Fibroblast of lung (primary cell): Measurements from ENCODE around the gene PTPRA.

Source experiments
- EZH2 ChIP-seq: IDR thresholded peaks from 2 replicates; pipeline ENCODE4 v1.5.1; 2012; ENCODE audit warnings: low read length, control low read depth, mild to moderate bottlenecking; ENCODE audit errors: missing control alignments
- TF ChIP-seq, protein P1 (sequence below), 2 donors: IDR thresholded peaks in 1 of 2; conservative IDR thresholded peaks in 1 of 2; 1 replicate in 1 of 2; 2 replicates in 1 of 2; pipeline ENCODE4 v1.5.1; 2011 to 2012; ENCODE audit warnings: low read length in 2 of 2, control low read depth in 1 of 2, inconsistent platforms in 1 of 2, low read depth in 1 of 2, mild to moderate bottlenecking in 1 of 2

DNA sequence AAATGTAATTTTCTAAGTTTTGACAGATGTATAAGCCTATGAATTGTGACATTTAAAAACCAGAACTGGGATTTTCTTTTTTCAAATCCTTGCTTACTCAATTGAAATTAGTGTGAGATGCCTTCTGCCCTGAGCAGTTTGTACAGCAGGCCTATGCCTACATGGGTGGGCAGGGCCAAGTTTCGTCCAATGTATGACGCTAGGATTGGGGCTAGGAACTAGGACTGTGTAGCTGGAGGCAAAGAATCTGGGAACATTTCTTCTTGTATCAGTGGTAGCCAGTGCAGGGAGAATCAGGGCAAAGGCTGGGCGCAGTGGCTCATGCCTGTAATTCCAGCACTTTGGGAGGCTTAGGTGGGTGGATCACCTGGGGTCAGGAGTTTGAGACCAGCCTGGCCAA, 3.9 kb upstream of the PTPRA start:
- TF ChIP-seq, protein P1, sequence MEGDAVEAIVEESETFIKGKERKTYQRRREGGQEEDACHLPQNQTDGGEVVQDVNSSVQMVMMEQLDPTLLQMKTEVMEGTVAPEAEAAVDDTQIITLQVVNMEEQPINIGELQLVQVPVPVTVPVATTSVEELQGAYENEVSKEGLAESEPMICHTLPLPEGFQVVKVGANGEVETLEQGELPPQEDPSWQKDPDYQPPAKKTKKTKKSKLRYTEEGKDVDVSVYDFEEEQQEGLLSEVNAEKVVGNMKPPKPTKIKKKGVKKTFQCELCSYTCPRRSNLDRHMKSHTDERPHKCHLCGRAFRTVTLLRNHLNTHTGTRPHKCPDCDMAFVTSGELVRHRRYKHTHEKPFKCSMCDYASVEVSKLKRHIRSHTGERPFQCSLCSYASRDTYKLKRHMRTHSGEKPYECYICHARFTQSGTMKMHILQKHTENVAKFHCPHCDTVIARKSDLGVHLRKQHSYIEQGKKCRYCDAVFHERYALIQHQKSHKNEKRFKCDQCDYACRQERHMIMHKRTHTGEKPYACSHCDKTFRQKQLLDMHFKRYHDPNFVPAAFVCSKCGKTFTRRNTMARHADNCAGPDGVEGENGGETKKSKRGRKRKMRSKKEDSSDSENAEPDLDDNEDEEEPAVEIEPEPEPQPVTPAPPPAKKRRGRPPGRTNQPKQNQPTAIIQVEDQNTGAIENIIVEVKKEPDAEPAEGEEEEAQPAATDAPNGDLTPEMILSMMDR (conservative IDR thresholded peaks at IDR 0.05 in 1 of 2, IDR thresholded peaks at IDR 0.05 in 1 of 2; ENCODE audit: low read depth in 1 of 2, low read length in 2 of 2) = no peak
- TF ChIP-seq EZH2 = no peak
